ENCODE data around the gene S100A6.
"Not testable (repeated sequence)": the region's sequence is repeated elsewhere in the genome, so short reads cannot be mapped to it uniquely, and the experiment has no call there.

Gene S100A6

GRCh38 chr1:153575081-153575491 is 39.3 kb upstream of the S100A6 start:
- not testable (repeated sequence) for H2AFZ ChIP-seq (ENCODE audit: low read depth, low read length); H3K4me3 ChIP-seq (ENCODE audit: low read depth in 1 of 2, low read length in 2 of 2); H3K27ac ChIP-seq (ENCODE audit: low read length); H3K9ac ChIP-seq (ENCODE audit: low read depth, low read length); H3K36me3 ChIP-seq (ENCODE audit: insufficient read depth, low read length); ATAC-seq (ENCODE audit: insufficient read depth, low read depth); H4K20me1 ChIP-seq (ENCODE audit: insufficient read depth, low read length); DNase-seq; H3K4me1 ChIP-seq (ENCODE audit: insufficient read depth, low read length); H3K27me3 ChIP-seq (ENCODE audit: insufficient read depth, low read length, poor library complexity); H3K4me2 ChIP-seq (ENCODE audit: insufficient read depth, low read length); H3K9me3 ChIP-seq (ENCODE audit: insufficient read depth, low read length, severe bottlenecking); H3K79me2 ChIP-seq (ENCODE audit: insufficient read depth, low read length)

DNA sequence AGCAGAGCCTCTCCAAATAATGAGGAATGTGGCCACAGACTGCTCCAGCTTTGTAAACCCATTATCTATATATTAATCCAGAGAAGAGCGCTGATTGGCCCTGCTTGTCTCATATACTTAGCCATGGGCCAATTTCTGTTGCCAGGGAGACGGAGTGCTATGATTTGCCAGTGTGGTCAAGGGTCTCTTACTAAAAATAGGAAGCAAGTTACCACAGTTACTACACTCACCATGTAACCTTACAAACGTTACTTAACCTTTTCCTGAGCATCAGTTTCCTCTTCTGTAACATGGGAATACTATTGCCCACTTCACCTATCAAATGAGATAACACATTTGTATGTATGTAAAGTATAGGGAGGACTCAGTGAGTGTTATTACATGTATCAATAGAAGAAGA is 37.6 kb upstream of the S100A6 start:
- no peak overlapping the region for H3K4me3 ChIP-seq (ENCODE audit: low read depth in 1 of 2, low read length in 2 of 2)
- no peak for DNase-seq

GRCh38 chr1:153572569-153573015 is 36.8 kb upstream of the S100A6 start:
- Histone ChIP-seq H3K27me3 (ENCODE audit: insufficient read depth, low read length, poor library complexity) (no peaks in the 10 kb centered on the region), H3K9me3 (ENCODE audit: insufficient read depth, low read length, severe bottlenecking) (no peaks in the 10 kb centered on the region), H3K9ac (ENCODE audit: low read depth, low read length) (no peak overlapping the region), H4K20me1 (ENCODE audit: insufficient read depth, low read length) (no peaks in the 10 kb centered on the region), H3K4me2 (ENCODE audit: insufficient read depth, low read length) (no peak overlapping the region), H2AFZ (ENCODE audit: low read depth, low read length) (no peak overlapping the region), H3K79me2 (ENCODE audit: insufficient read depth, low read length) (no peaks in the 10 kb centered on the region), H3K4me3 (ENCODE audit: low read depth in 1 of 2, low read length in 2 of 2) (no peak overlapping the region), H3K4me1 (ENCODE audit: insufficient read depth, low read length) (peaks cover 9% of the 10 kb centered on the region), H3K27ac (ENCODE audit: low read length) (no peak overlapping the region), H3K36me3 (ENCODE audit: insufficient read depth, low read length) (no peaks in the 10 kb centered on the region)
- ATAC-seq (ENCODE audit: insufficient read depth, low read depth) (peak; percentile 47; the same call in 2 of the 3 replicates), DNase-seq (peak; percentile 28)
- no peak for TF ChIP-seq EZH2 (IDR thresholded peaks at IDR 0.05; ENCODE audit: borderline replicate concordance, low read depth, low read length, severe bottlenecking)
- TF ChIP-seq, protein P1, sequence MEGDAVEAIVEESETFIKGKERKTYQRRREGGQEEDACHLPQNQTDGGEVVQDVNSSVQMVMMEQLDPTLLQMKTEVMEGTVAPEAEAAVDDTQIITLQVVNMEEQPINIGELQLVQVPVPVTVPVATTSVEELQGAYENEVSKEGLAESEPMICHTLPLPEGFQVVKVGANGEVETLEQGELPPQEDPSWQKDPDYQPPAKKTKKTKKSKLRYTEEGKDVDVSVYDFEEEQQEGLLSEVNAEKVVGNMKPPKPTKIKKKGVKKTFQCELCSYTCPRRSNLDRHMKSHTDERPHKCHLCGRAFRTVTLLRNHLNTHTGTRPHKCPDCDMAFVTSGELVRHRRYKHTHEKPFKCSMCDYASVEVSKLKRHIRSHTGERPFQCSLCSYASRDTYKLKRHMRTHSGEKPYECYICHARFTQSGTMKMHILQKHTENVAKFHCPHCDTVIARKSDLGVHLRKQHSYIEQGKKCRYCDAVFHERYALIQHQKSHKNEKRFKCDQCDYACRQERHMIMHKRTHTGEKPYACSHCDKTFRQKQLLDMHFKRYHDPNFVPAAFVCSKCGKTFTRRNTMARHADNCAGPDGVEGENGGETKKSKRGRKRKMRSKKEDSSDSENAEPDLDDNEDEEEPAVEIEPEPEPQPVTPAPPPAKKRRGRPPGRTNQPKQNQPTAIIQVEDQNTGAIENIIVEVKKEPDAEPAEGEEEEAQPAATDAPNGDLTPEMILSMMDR (IDR thresholded peaks at IDR 0.05; ENCODE audit: borderline replicate concordance, extremely low read depth, low read length, poor library complexity, severe bottlenecking), result peak; percentile 44

More for the DNA sequence above, 37.6 kb upstream of the S100A6 start:
- Histone ChIP-seq H3K9ac (ENCODE audit: low read depth, low read length) (no peak overlapping the region), H3K36me3 (ENCODE audit: insufficient read depth, low read length) (no peaks in the 10 kb centered on the region), H3K9me3 (ENCODE audit: insufficient read depth, low read length, severe bottlenecking) (no peaks in the 10 kb centered on the region), H3K79me2 (ENCODE audit: insufficient read depth, low read length) (no peaks in the 10 kb centered on the region), H3K4me2 (ENCODE audit: insufficient read depth, low read length) (no peak overlapping the region), H2AFZ (ENCODE audit: low read depth, low read length) (no peak overlapping the region), H3K27ac (ENCODE audit: low read length) (no peak overlapping the region), H4K20me1 (ENCODE audit: insufficient read depth, low read length) (no peaks in the 10 kb centered on the region), H3K27me3 (ENCODE audit: insufficient read depth, low read length, poor library complexity) (no peaks in the 10 kb centered on the region), H3K4me1 (ENCODE audit: insufficient read depth, low read length) (peaks cover 7% of the 10 kb centered on the region)
- no peak for TF ChIP-seq EZH2 (IDR thresholded peaks at IDR 0.05; ENCODE audit: borderline replicate concordance, low read depth, low read length, severe bottlenecking)
- ATAC-seq (ENCODE audit: insufficient read depth, low read depth), result no peak

GRCh38 chr1:153571706-153572105 is 35.9 kb upstream of the S100A6 start:
- H3K9me3 ChIP-seq (ENCODE audit: insufficient read depth, low read length, severe bottlenecking), result no peaks in the 10 kb centered on the region
- H3K9ac ChIP-seq (ENCODE audit: low read depth, low read length), result no peak overlapping the region
- ATAC-seq (ENCODE audit: insufficient read depth, low read depth) (no peak), DNase-seq (no peak)
- TF ChIP-seq, protein P1 (IDR thresholded peaks at IDR 0.05; ENCODE audit: borderline replicate concordance, extremely low read depth, low read length, poor library complexity, severe bottlenecking), result no peak
- no peak for TF ChIP-seq EZH2 (IDR thresholded peaks at IDR 0.05; ENCODE audit: borderline replicate concordance, low read depth, low read length, severe bottlenecking)
- H4K20me1 ChIP-seq (ENCODE audit: insufficient read depth, low read length), result no peaks in the 10 kb centered on the region
- no peak overlapping the region for H3K4me2 ChIP-seq (ENCODE audit: insufficient read depth, low read length)
- peaks cover 13% of the 10 kb centered on the region for H3K4me1 ChIP-seq (ENCODE audit: insufficient read depth, low read length)
- H3K79me2 ChIP-seq (ENCODE audit: insufficient read depth, low read length), result no peaks in the 10 kb centered on the region
- H3K27ac ChIP-seq (ENCODE audit: low read length), result no peak overlapping the region
- H3K36me3 ChIP-seq (ENCODE audit: insufficient read depth, low read length), result no peaks in the 10 kb centered on the region
- no peak overlapping the region for H3K4me3 ChIP-seq (ENCODE audit: low read depth in 1 of 2, low read length in 2 of 2)
- H3K27me3 ChIP-seq (ENCODE audit: insufficient read depth, low read length, poor library complexity), result no peaks in the 10 kb centered on the region
- no peak overlapping the region for H2AFZ ChIP-seq (ENCODE audit: low read depth, low read length)

Measured in DND-41 (cell line).